Measurements from ENCODE around the gene GALNT6.

The GALNT6 gene

GRCh38 chr12:51419425-51420193 is 28.4 kb upstream of the GALNT6 start:
- Histone ChIP-seq H3K27ac (ENCODE audit: low read length) (no peak overlapping the region), H3K4me3 (ENCODE audit: low read length) (no peak overlapping the region), H4K20me1 (ENCODE audit: insufficient read depth, low read length) (no peaks in the 10 kb centered on the region), H2AFZ (ENCODE audit: low read depth, low read length) (no peak overlapping the region), H3K27me3 (ENCODE audit: low read depth, low read length) (no peaks in the 10 kb centered on the region), H3K79me2 (ENCODE audit: low read length) (no peaks in the 10 kb centered on the region), H3K4me1 (ENCODE audit: low read length) (peaks cover 15% of the 10 kb centered on the region), H3K9ac (ENCODE audit: low read length) (no peak overlapping the region), H3K36me3 (replicated peaks; ENCODE audit: low read depth, low read length) (no peaks in the 10 kb centered on the region), H3K9me3 (ENCODE audit: insufficient read depth, low read length) (no peaks in the 10 kb centered on the region), H3K4me2 (ENCODE audit: low read length) (no peak overlapping the region)
- TF ChIP-seq EZH2phosphoT487 (IDR thresholded peaks at IDR 0.05; ENCODE audit: low read depth) (no peak), CTCF (IDR thresholded peaks at IDR 0.05; ENCODE audit: low read depth, low read length) (no peak)

GRCh38 chr12:51417826-51418225 is 26.6 kb upstream of the GALNT6 start:
- TF ChIP-seq EZH2phosphoT487 (IDR thresholded peaks at IDR 0.05; ENCODE audit: low read depth) (no peak), CTCF (IDR thresholded peaks at IDR 0.05; ENCODE audit: low read depth, low read length) (no peak)
- no peak overlapping the region for H3K4me3 ChIP-seq (ENCODE audit: low read length)
- H3K4me2 ChIP-seq (ENCODE audit: low read length), result no peak overlapping the region
- H3K36me3 ChIP-seq (replicated peaks; ENCODE audit: low read depth, low read length), result no peaks in the 10 kb centered on the region
- no peaks in the 10 kb centered on the region for H3K9me3 ChIP-seq (ENCODE audit: insufficient read depth, low read length)
- no peaks in the 10 kb centered on the region for H3K27me3 ChIP-seq (ENCODE audit: low read depth, low read length)
- H3K9ac ChIP-seq (ENCODE audit: low read length), result no peak overlapping the region
- H2AFZ ChIP-seq (ENCODE audit: low read depth, low read length), result no peak overlapping the region
- H3K27ac ChIP-seq (ENCODE audit: low read length), result no peak overlapping the region
- H3K79me2 ChIP-seq (ENCODE audit: low read length), result no peaks in the 10 kb centered on the region
- H4K20me1 ChIP-seq (ENCODE audit: insufficient read depth, low read length), result no peaks in the 10 kb centered on the region
- peaks cover 10% of the 10 kb centered on the region for H3K4me1 ChIP-seq (ENCODE audit: low read length)

GRCh38 chr12:51415931-51416330 is 24.7 kb upstream of the GALNT6 start:
- Histone ChIP-seq H4K20me1 (ENCODE audit: insufficient read depth, low read length) (no peaks in the 10 kb centered on the region), H3K4me2 (ENCODE audit: low read length) (no peak overlapping the region), H3K9me3 (ENCODE audit: insufficient read depth, low read length) (no peaks in the 10 kb centered on the region), H3K79me2 (ENCODE audit: low read length) (no peaks in the 10 kb centered on the region), H3K4me3 (ENCODE audit: low read length) (no peak overlapping the region), H3K27me3 (ENCODE audit: low read depth, low read length) (no peaks in the 10 kb centered on the region), H3K4me1 (ENCODE audit: low read length) (peaks cover 10% of the 10 kb centered on the region), H2AFZ (ENCODE audit: low read depth, low read length) (no peak overlapping the region), H3K36me3 (replicated peaks; ENCODE audit: low read depth, low read length) (no peaks in the 10 kb centered on the region), H3K9ac (ENCODE audit: low read length) (no peak overlapping the region), H3K27ac (ENCODE audit: low read length) (no peak overlapping the region)
- TF ChIP-seq CTCF (IDR thresholded peaks at IDR 0.05; ENCODE audit: low read depth, low read length), result no peak
- TF ChIP-seq EZH2phosphoT487 (IDR thresholded peaks at IDR 0.05; ENCODE audit: low read depth), result no peak

GRCh38 chr12:51413791-51414190 is 22.6 kb upstream of the GALNT6 start:
- H3K36me3 ChIP-seq (replicated peaks; ENCODE audit: low read depth, low read length), result no peaks in the 10 kb centered on the region
- peaks cover 2% of the 10 kb centered on the region; the same call in 1 of the 2 replicates for H3K4me1 ChIP-seq (ENCODE audit: low read length)
- H3K27ac ChIP-seq (ENCODE audit: low read length), result no peak overlapping the region
- H3K4me2 ChIP-seq (ENCODE audit: low read length), result no peak overlapping the region
- no peaks in the 10 kb centered on the region for H3K27me3 ChIP-seq (ENCODE audit: low read depth, low read length)
- no peaks in the 10 kb centered on the region for H3K9me3 ChIP-seq (ENCODE audit: insufficient read depth, low read length)
- TF ChIP-seq EZH2phosphoT487 (IDR thresholded peaks at IDR 0.05; ENCODE audit: low read depth), result no peak
- no peak for TF ChIP-seq CTCF (IDR thresholded peaks at IDR 0.05; ENCODE audit: low read depth, low read length)
- H3K79me2 ChIP-seq (ENCODE audit: low read length), result no peaks in the 10 kb centered on the region
- no peak overlapping the region for H3K9ac ChIP-seq (ENCODE audit: low read length)
- no peaks in the 10 kb centered on the region for H4K20me1 ChIP-seq (ENCODE audit: insufficient read depth, low read length)
- H3K4me3 ChIP-seq (ENCODE audit: low read length), result no peak overlapping the region
- no peak overlapping the region for H2AFZ ChIP-seq (ENCODE audit: low read depth, low read length)

Data from OCI-LY3 (cell line).